Measurements from ENCODE around the gene FOXD3. TPM values are rescaled to one million over a fixed set of nuclear protein-coding genes. Genes with fewer than 3 reads are reported as not detected.
"Not testable (repeated sequence)": the region's sequence is repeated elsewhere in the genome, so short reads cannot be mapped to it uniquely, and the experiment has no call there.

The FOXD3 gene
- total RNA-seq, 4 donors from 2014 or later, result 0.26 to 2.8 (median 1.5) TPM; not detected in 1

DNA sequence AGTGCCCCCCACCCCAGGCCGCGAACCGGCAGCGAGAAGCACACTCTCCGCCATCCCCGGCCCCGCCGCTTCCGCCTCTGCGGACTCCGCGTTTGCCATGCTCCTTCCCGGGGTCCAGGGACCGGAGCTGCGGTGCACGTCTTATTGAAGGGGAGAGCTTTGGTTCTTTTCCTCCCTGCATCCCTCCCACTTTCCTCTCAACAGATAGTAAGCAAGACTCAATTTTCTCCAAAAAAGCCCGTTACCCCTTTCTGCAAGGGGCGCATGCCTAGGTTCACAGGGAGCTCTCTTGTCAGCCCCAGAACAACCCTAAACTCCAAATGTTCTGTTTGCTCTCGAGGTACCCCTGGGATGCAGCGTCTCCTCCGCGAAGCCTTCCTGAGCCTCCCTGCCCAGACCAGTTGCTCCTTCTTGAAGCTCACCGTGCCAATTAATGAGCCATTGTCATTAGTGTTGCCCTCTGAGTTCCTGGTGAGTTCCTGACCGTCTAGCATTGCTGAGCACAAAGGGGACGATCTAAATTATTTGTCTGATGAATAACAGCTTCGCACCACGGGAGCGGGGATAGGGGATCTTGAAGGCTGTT, 8.1 kb downstream of the FOXD3 start:
- WGBS, result 13% methylated on average over 28 of the region's 28 CpGs
- H3K36me3 ChIP-seq, result no peaks in the 10 kb centered on the region
- H3K27me3 ChIP-seq, result peaks cover 100% of the 10 kb centered on the region
- peaks cover 17% of the 10 kb centered on the region for H3K4me1 ChIP-seq
- H3K9me3 ChIP-seq, result no peaks in the 10 kb centered on the region
- no peak for TF ChIP-seq EP300 (IDR thresholded peaks at IDR 0.05)
- no peak for TF ChIP-seq POLR2AphosphoS5 (IDR thresholded peaks at IDR 0.05)
- TF ChIP-seq POLR2A (IDR thresholded peaks at IDR 0.05), result no peak
- no peak for TF ChIP-seq CTCF (IDR thresholded peaks at IDR 0.05)
- no peak overlapping the region for H3K4me3 ChIP-seq
- no peak for DNase-seq (ENCODE audit: low spot score in 2 of 2)
- H3K27ac ChIP-seq, result no peak overlapping the region

DNA sequence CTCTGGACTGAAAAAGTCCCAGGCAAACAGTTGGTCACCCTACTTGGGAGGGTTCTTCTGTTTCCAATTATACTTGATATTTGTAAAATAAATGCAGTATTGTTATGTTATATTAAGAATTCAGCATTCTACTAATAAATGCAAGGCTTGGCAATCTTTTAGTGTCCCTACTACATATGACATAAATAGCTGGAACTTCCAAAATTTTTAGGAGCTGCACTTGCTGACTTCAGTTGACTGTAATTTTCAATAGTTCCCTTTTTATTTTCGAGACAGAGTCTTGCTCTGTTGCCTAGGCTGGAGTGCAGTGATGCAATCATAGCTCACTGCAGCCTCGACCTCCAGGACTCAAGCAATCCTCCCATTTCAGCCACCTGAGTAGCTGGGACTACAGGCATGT, 20.0 kb downstream of the FOXD3 start:
- 46% methylated on average over 2 of the region's 2 CpGs for WGBS
- TF ChIP-seq POLR2A (IDR thresholded peaks at IDR 0.05) (no peak), CTCF (IDR thresholded peaks at IDR 0.05) (no peak), EP300 (IDR thresholded peaks at IDR 0.05) (no peak), POLR2AphosphoS5 (IDR thresholded peaks at IDR 0.05) (no peak)
- Histone ChIP-seq H3K4me3 (no peak overlapping the region), H3K27me3 (peaks cover 12% of the 10 kb centered on the region), H3K36me3 (no peaks in the 10 kb centered on the region), H3K4me1 (no peaks in the 10 kb centered on the region), H3K9me3 (no peaks in the 10 kb centered on the region), H3K27ac (no peak overlapping the region)
- no peak for DNase-seq (ENCODE audit: low spot score in 2 of 2)

DNA sequence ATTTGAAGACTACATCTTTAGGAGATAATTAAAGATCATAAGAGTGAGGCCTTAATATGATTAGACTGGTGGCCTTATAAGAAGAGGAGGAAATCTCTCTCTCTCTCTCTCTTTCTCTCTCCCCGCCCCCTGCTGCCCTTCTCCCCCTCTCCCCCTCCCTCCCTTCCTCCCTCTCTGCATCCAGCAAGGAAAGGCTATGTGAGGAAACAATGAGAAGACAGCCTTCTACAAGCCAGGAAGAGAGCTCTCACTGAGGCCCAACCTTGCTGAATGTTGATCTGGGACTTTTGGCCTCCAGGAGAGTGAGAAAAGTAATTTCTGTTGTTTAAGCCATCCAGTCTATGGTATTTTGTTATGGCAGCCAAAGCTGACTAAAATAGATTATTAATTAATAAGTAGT, 21.6 kb downstream of the FOXD3 start:
- WGBS, result 53% methylated on average over 1 of the region's 1 CpG
- Histone ChIP-seq H3K4me1 (no peaks in the 10 kb centered on the region), H3K36me3 (no peaks in the 10 kb centered on the region), H3K4me3 (no peak overlapping the region), H3K27me3 (peaks cover 12% of the 10 kb centered on the region), H3K9me3 (no peaks in the 10 kb centered on the region), H3K27ac (no peak overlapping the region)
- no peak for DNase-seq (ENCODE audit: low spot score in 2 of 2)
- TF ChIP-seq EP300 (IDR thresholded peaks at IDR 0.05) (no peak), POLR2A (IDR thresholded peaks at IDR 0.05) (no peak), POLR2AphosphoS5 (IDR thresholded peaks at IDR 0.05) (no peak), CTCF (IDR thresholded peaks at IDR 0.05) (no peak)

DNA sequence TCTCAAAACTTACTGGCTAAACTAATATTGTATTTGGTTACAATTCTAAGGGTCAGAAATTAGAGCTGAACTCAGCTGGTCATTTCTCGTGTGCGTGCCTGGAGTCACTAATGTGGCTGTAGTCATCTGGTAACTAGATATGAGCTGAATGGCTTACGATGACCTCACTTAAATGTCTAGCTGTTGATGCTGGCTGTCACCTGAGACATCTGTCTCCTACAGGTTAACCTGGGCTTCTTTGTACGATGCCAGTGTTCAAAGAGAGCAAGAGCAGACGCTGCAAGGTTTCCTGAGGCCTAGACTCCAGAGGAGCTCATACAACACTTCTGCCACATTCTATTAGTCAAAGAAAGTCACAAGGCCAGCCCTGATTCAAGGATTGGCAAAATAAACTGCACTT, 28.0 kb downstream of the FOXD3 start:
- no peaks in the 10 kb centered on the region for H3K4me1 ChIP-seq
- H3K27me3 ChIP-seq, result peaks cover 37% of the 10 kb centered on the region
- H3K27ac ChIP-seq, result no peak overlapping the region
- no peaks in the 10 kb centered on the region for H3K36me3 ChIP-seq
- no peak overlapping the region for H3K4me3 ChIP-seq
- 94% methylated on average over 5 of the region's 5 CpGs for WGBS
- TF ChIP-seq POLR2A (IDR thresholded peaks at IDR 0.05) (no peak), EP300 (IDR thresholded peaks at IDR 0.05) (no peak), POLR2AphosphoS5 (IDR thresholded peaks at IDR 0.05) (no peak), CTCF (IDR thresholded peaks at IDR 0.05) (no peak)
- DNase-seq (ENCODE audit: low spot score in 2 of 2), result no peak
- no peaks in the 10 kb centered on the region for H3K9me3 ChIP-seq

GRCh38 chr1:63352736-63353135, 30.4 kb downstream of the FOXD3 start:
- TF ChIP-seq POLR2A (IDR thresholded peaks at IDR 0.05) (no peak), EP300 (IDR thresholded peaks at IDR 0.05) (no peak), CTCF (IDR thresholded peaks at IDR 0.05) (no peak), POLR2AphosphoS5 (IDR thresholded peaks at IDR 0.05) (no peak)
- H3K27me3 ChIP-seq, result peaks cover 42% of the 10 kb centered on the region
- no peak overlapping the region for H3K4me3 ChIP-seq
- no peaks in the 10 kb centered on the region for H3K36me3 ChIP-seq
- DNase-seq (ENCODE audit: low spot score in 2 of 2), result no peak
- 68% methylated on average over 2 of the region's 2 CpGs for WGBS
- H3K9me3 ChIP-seq, result no peaks in the 10 kb centered on the region
- no peaks in the 10 kb centered on the region for H3K4me1 ChIP-seq
- no peak overlapping the region for H3K27ac ChIP-seq

DNA sequence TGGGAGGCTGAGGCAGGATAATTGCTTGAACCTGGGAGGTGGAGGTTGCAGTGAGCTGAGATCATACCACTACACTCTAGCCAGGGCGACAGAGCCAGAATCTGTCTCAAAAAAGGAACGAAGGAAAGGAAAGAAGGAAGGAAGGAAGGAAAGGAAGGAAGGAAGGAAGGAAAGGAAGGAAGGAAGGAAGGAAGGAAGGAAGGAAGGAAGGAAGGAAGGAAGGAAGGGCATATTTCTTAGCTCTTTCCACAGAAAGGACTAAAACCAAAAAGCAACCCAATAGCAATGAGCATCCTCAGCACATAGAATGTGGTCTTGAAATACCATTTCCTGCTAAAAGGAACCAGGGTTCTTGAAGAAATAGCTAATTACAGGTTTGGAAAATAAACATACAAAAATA, 33.9 kb downstream of the FOXD3 start:
- peaks cover 36% of the 10 kb centered on the region for H3K27me3 ChIP-seq
- WGBS, result 94% methylated on average over 2 of the region's 2 CpGs

More for the DNA sequence above, 33.9 kb downstream of the FOXD3 start:
- H3K4me1 ChIP-seq; DNase-seq (ENCODE audit: low spot score in 2 of 2); H3K27ac ChIP-seq; H3K9me3 ChIP-seq; H3K4me3 ChIP-seq; H3K36me3 ChIP-seq: not testable (repeated sequence)
